Left colon (tissue), 2 donors: ENCODE measurements around the gene MAGI1. TPM values are rescaled to one million over a fixed set of nuclear protein-coding genes. Genes with fewer than 3 reads are reported as not detected.
"Not testable (repeated sequence)": the region's sequence is repeated elsewhere in the genome, so short reads cannot be mapped to it uniquely, and the experiment has no call there.

ENCODE experiments used
- ATAC-seq: fragments of 200-7000 bp; cut with Tn5 transposase; one replicate; pipeline ENCODE4 v1.9.1; 2020; ENCODE audit warnings: mild to moderate bottlenecking, moderate library complexity
- DNase-seq, 2 donors: peaks; one replicate each; pipeline ENCODE4 v3.0.0-alpha.2; 2020
- intact Hi-C, 2 donors: fragments of 100-400 bp; cut with DNase I in 1 of 2; cut with micrococcal nuclease in 1 of 2; formaldehyde crosslinking; loops; one replicate each; pipeline versions ENCODE4 v1.11.2 to v1.14.0; 2022; cut with DNase I, micrococcal nuclease
- total RNA-seq, 2 donors: library from RNA; stranded (reverse); fragmentation: NEBNext Ultra II Directional; extraction: Animal tissue kit (Norgen Biotek cat#: 25700); gene quantifications; one replicate each; pipeline ENCODE4 v1.2.1, GENCODE V29; 2021
- donor health status: DM: no; HTN: no; CAD: no.
- donor health status: DM: yes; HTN: yes; CAD: no.

MAGI1 gene
- total RNA-seq, 2 donors from 2014 or later: 45.9 to 49.2 TPM

DNA sequence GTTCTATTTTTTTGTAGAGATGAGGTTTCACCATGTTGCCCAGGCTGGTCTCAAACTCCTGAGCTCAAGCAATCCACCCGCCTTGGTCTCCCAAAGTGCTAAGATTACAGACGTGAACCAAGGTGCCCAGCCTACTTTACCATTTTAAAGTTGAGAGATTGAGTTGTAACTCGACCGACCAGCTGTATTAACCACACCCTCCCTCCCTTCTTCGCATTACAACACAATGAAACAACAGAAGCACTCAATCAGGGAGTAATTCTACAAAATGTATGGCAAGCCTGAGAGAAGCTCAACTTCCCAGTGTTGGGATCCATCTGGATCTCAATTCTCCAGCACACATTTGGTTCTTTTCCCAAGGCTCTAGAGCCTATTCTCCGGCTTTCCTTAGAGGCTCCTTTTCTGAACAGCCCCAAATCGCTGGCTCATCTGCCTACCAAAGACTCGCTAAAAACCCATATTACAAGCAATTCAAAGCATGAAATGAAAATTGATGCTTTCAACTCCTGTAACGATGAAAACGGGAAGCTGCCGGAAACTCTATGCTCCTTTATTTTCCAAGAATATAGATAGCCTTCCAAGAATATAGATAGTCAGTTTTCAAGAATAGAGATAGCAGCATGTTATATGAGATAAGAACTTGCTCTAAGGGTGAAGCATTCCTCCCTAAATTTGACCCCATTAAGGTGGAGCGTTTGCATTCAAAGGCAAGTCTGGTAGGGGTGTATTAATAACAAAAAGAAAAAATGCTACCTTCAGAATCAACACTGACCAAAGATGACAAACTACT, 450.9 kb downstream of the MAGI1 start:
- DNase-seq (no peak), ATAC-seq (no peak)
- intact Hi-C loops: no loop called here

DNA sequence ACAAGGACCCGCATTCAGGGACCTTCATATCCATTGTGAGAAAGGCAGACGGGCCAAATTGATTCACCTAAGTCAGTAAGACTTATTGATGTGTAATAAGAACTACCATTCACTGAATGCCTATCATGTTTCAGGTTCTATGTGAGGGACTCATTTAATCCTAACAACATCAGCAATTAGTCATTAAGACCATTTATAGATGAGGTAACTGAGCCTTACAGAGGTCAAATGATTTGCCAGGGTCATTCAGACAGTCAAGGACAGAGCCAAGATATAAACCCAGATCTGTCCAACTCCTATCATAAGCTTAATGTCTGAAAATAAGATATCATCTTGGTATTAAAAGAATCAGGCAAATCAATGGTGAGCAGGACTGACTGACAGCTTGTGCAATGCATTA, 453.8 kb downstream of the MAGI1 start:
- intact Hi-C loops: no loop called here
- ATAC-seq (no peak), DNase-seq (no peak)

DNA sequence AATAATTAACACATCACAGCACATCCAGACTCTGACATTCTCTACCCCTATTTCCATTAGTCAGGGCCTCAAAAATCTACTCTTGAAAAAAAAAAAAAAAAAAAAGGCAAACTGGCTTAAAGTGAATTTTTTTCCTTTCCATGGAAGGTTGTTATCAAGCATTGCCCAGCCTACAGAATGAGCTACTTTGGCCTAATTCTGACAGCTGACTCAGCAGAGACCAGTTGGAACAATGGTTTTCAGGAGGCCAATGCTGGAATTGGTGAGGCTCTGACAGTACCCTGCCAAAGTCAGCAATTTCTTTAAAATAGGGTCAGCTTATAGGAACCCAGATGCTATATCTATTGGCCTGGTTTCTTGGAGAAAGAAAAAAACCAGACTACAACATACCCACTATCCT, 454.7 kb downstream of the MAGI1 start:
- intact Hi-C loops: no loop called here

DNA sequence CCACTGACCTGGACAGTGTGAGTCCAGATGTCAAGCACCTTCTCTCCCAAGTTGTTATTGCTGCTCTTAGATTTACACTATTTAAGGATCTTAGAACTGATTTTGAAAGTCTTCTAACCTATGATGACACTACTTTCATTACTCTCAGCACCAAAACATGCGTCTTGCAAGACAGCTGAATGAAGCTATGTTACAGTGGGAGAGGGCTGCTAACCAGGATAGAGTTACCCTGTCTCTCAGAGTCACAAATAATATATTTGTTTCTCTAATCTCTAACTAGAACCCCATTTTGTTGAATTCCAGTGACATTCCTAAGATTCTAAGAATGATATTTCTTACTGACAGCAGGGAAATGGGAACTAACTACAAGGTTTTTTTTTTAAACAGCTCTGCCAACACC, 455.5 kb downstream of the MAGI1 start:
- no peak for DNase-seq
- intact Hi-C loops: no loop called here
- ATAC-seq: no peak

More for the DNA sequence above, 454.7 kb downstream of the MAGI1 start:
- DNase-seq: no peak
- no peak for ATAC-seq

DNA sequence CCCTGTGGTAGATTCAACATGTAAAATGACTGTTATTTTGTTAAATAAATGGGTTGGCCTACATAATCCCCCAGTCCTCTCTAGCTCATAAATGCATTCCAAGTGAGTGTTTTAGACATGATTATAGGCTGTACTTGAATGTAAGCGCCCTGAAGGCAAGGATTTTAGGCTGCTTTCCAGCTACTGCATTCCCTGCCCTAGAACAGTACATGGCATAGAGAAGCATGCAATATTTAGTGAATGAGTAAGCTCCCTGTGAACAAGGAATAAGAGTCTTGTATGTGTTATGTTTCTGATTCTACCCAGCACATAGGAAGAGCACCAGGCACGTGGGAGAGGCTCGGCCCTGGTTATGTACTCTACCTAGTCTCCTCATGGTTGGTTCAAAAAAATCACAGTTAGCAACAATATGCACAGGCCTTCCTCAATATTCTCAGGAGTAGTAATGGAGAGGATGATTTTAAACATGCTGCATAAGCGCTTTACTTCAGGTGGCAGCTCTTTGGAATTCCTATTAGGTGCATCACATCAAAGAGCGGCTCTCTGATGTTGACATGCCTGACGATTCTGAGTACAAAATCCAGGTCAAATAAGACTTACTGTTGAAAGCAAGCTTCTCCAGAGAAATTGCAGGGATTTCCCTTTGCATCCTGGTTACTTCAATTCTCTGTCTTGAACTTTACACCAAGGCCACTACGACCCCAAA, 456.6 kb downstream of the MAGI1 start:
- intact Hi-C loops: no loop called here
- ATAC-seq (no peak), DNase-seq (no peak)

DNA sequence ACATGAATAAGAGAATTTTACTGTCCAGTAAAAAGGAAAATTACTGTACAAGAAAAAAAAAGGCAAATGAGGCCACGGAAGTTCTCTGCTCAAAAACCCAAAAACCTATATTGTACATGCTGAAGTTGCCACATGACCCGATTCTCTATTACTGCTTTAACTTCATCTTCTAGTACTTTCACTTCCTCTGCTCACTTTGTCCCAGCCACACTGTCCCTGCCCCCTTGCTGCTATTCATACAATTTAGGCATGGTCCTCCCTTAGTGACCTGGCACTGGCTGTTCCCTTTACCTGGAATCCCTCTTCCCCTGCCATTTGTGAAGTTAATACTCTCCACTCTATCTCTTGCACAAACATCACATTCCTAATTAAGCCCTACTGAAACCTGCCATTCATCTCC, 457.4 kb downstream of the MAGI1 start:
- ATAC-seq (no peak), DNase-seq (no peak)
- intact Hi-C loops: no loop called here

DNA sequence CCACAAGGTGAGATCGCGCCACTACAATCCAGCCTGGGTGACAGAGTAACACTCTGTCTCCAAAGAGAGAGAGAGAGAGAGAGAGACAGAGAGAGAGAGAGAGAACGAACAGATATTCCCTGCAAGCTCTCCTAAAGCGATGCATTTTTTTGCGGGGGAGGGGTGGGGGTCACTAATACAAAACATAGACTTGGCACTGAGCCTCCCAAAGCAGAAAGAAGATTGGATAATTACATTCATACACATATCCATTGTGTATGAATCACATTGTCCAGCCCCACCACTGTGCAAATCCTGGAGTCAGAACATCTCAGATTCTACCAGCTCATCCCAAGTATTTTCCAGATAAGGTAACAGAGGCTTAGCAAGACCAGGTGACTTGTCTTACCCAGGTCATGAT, 459.9 kb downstream of the MAGI1 start:
- ATAC-seq: no peak
- intact Hi-C loops: no loop called here
- DNase-seq: no peak

DNA sequence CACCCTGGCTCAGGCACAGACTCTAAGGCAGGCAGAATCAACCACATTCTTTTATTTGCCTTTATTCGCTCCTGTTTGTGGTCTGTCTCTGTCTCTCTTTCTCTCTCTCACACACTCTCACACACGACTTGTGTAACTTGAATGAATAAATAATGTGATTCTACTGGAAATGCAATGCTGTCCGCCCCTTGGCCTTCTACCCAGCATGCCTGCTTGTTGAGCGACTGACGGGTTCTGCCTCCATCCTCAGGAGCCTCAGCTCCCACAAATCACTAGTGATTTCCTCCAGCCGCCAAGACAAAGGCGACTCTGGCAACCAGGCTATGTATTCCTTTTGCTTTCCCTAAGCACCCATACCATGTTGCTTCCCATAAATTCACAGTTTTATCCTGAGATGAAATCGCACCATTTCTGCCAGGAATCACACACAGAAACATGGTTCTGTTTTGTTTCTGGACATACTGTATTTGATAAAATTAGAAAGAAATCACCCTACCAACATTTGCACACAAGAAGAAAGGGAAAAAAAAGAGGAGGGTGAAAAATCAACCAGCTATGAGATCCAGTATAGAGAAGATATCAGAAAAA, 460.8 kb downstream of the MAGI1 start:
- intact Hi-C loops: no loop called here
- ATAC-seq (no peak), DNase-seq (no peak)

DNA sequence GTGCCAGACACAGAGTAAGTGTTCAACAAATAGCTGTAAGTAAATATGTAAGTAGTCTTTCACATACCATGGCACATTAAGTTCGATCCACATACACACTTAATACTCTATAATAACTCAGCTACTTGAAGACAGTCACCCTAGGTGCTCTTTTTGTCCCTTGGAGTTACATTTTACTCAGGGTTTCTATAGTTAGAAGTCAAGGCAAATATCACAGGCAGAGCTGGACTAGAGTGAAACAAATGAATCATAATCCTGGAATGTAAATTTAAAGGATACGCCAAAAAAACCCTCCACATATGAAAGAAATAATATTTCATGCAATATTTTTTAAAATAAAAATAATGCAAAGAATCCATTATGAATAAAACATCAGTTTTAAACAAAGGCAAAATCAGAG, 461.8 kb downstream of the MAGI1 start:
- no peak for ATAC-seq
- DNase-seq: no peak
- intact Hi-C loops: no loop called here

DNA sequence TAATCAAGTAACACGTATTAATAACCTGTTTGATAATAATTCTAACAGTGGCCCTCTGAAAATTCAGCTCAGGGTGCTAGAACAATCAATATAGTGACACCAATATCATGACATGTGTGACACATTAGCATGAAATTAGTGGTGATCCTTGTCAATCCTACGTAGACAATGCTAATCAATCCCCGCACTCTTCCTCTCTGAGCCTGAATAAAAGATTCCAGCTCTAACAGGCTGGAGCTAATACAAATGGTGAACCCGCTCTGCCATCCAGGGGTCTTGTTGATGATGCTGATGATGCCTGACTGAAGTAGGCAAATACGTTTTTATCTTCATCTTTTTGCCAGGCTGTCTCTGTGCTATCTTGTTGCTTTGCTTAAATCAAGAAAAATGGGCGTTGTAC, 462.5 kb downstream of the MAGI1 start:
- no peak for ATAC-seq
- no peak for DNase-seq
- intact Hi-C loops: no loop called here

DNA sequence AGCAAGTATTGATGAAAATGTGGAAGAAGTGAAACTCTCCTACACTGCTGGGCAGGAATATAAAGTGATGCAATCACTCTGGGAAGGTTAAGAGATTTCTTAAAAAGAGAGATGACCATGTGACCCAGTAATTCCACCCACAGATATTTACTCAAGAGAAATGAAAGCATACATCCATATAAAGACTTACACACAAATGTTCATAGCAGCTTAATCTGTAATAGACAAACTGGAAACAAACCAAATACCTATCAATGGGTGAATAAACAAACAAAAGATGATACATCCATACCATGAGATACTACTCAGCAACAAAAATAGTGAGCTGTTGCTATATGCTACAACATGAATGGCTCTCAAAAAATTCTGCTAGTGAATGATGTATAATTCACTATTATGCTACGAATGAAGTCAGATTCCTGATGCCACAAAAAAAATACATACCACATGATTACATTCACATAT, 463.3 kb downstream of the MAGI1 start:
- DNase-seq (no peak), ATAC-seq (peak; percentile 52)
- intact Hi-C loops: no loop called here

DNA sequence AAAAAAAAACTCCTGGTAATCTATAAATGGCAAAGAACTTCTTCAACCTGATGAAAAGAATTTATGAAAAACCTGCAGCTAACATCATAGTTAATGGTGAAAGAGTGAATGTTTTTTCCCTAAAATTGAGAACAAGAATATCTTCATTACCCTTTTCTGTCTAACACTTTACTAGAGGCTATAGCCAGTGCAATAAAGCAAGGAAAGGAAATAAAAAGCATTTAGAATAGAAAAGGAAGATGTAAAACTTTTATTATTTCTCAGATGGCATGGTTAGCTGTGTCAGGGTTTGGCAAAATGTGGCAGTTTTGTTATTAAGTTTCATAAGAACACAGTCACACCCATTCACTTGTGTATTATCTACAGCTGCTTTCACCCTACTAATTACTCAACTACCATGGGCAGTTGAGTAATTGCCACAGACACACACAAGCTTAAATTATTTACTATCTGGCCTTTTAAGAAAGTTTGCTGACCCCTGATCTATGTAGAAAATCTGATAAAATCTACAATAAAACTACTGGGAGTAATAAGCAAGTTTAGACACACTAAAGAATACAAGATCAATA, 465.1 kb downstream of the MAGI1 start:
- ATAC-seq: no peak
- DNase-seq: no peak
- intact Hi-C loops: no loop called here

DNA sequence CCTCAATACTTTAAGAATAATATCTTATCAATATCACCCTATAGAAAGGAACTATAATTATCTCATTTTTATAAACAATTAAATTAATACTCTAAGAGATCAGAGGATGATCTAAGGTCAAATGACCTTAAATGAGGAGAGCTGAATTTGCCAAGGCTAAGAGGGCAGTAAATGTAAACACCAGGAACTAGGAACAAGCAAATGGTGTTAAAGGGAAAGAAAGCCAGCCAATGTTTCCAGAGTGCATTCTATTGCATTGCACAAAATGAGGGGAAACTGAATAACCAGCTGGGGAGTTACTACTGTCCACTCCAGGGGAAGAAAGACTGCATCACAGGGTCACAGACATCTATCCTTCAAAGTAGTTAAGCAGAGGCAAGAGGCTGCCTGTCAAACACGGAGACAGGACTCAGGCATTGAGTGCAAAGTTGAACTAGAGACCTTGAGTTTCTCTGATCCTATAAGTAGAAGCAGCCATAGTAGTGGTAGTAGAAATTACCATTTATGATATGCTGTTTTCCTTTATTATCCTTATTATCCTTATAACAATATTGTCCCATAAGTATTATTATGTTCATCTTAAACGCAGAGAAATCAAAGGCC, 466.4 kb downstream of the MAGI1 start:
- intact Hi-C loops: no loop called here
- peak; percentile 26 for ATAC-seq
- DNase-seq: no peak

DNA sequence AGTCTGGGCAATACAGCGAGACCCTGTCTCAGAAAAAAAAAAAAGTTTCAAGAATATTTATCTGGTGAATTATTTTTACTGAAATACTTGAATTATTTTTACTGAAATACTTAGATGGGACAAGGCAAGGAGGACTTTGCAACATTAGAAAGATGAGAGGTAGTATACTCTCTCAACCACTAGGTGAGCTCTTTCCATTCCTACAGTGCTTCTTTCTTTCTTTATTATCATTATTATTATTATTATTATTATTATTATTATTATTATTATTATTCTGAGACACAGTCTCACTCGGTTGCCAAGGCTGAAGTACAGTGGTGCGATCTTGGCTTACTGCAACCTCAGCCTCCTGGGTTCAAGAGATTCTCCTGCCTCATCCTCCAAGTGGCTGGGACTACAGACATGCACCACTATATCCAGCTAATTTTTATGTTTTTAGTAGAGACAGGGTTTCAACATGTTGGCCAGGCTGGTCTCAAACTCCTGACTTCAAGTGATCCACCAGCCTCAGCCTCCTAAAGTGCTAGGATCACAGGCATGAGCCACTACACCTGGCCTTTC, 468.8 kb downstream of the MAGI1 start:
- ATAC-seq (no peak), DNase-seq (no peak)
- intact Hi-C loops: no loop called here

DNA sequence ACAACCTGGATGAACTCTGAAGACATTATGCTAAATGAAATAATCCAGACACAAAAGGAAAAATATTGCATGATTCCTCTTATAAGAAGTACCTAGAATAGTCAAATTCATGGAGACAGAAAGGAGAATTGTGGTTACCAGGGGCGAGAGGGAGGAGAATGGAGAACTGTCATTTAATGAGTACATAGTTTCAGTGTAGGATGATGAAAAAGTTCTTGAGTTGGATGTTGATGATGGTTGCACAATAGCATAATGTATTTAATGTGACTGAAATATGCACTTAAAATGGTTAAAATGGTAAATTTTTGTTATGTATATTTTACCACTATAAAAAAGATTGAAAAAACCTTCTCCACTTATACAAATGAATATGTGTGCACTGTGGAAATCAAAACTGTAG, 469.6 kb downstream of the MAGI1 start:
- ATAC-seq (no peak), DNase-seq (no peak)
- intact Hi-C loops: no loop called here

DNA sequence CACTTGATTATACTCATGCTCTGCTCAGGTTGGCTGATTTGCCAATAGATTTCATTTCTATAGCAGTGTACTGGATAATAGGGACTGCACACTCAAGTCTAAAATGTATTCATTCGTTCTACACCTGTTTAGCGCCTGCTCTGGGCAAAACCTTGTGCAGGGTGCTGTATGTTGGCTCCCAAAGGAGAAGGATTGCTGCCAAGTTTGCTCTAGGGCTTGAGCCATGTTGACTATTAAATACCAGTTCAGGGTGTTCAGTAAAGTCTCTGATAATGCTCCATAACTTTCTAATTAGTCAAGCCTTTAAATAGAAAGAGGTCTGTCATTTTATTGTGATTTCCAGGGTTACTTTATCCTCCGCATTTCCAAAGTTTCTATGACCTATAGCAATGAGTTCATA, 470.2 kb downstream of the MAGI1 start:
- ATAC-seq (no peak), DNase-seq (no peak)
- intact Hi-C loops: no loop called here

DNA sequence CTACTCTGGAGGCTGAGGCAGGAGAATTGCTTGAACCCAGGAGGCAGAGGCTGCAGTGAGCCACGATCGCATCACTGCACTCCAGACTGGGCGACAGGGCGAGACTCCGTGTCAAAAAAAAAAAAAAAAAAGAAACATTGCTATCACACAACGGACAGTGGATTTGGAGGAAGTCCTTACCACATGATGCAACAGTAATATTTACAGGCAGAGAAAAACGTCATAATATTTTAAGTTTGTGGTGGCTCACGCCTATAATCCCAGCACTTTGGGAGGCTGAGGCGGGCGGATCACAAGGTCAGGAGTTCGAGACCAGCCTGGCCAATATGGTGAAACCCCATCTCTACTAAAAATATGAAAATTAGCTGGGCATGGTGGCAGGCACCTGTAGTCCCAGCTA, 473.0 kb downstream of the MAGI1 start:
- ATAC-seq, DNase-seq, intact Hi-C loops: not testable (repeated sequence)

DNA sequence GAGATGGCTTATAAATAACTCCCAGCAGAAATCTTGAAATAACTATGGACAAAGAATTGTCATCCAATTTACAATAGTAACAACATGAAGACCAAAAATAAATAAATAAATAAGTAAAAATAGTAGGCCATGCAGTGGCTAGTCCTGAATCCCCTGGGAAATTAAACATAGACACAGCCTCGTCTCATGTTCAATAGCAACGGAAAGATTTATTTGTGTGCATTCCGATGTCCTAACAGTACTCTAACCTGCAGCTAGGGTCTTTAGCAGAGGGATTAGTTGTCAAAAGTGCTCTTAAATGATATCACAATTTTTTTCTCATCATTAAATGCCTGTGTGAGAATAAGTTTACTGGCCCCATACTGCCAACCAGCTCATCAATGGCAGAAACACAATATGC, 474.2 kb downstream of the MAGI1 start:
- intact Hi-C loops: no loop called here
- no peak for DNase-seq

DNA sequence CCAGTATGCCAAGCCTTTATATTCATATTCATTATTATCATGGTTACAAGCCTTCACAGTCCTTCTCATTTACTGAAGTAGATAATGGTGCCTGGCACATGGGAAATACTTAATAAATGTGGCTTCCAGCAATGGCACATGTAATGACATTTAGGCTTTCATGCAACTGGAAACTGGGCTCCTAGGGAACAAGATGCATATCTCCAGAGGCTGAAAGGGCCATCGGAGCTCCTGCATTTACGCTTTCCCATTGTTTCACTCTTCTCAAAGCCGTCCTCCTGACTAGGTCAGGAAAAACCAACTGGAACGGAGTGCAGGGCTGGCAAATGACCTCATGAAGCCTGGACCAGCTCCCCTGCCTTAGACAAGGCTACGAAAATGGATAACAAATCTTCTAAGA, 474.9 kb downstream of the MAGI1 start:
- ATAC-seq (no peak), DNase-seq (no peak)
- intact Hi-C loops: no loop called here

More for the DNA sequence above, 474.2 kb downstream of the MAGI1 start:
- ATAC-seq: no peak
